Measurements from ENCODE around the gene HIBADH. TPM values are rescaled to one million over a fixed set of nuclear protein-coding genes. Genes with fewer than 3 reads are reported as not detected.
A peak's percentile ranks its signal among the peaks of the same experiment; 100 is the strongest.

The HIBADH gene
- total RNA-seq: 41.9 and 43.6 TPM in 2 replicates

DNA sequence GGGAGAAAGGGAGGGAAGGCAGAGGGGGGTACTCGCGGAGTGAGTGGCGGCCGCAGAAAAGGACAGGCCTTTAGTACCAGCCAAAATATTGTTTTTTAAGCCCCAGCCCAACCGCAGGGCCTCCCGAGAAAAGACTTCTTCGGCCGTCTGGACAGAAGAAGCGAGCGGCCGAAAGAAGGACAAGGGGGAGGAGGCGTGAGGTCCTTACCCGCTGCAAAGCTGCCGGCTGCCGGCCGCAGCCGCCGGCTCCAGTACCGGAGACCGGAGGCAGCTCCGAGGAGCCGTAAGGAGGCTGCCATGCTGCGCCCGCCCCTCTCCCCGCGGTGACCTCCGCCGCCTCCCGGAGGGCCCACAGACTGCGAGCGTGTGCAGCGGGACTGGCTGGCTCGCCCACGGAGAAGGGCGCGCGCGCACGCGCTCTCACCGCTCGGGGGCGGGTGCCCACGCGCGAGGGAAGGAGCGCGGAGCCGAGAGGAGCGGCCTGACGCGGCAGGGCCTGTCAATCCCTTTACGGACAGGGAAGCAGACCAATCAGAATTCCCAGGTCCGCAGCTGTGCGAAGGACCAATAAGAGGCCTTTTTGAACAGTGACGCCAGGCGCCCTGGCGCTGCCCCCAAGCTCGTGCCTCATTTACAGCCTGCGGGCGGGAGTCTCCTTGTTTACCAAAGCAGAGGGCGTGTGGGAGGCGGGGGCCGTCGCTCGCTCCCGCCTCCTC is at the start of gene HIBADH:
TSS of gene HIBADH (minus strand) at position 394 of the 716 bp plus-strand sequence. CDS start at position 299, 95 bp downstream.
- peak; percentile 99 for DNase-seq (ENCODE audit: low read depth, low spot score)

DNA sequence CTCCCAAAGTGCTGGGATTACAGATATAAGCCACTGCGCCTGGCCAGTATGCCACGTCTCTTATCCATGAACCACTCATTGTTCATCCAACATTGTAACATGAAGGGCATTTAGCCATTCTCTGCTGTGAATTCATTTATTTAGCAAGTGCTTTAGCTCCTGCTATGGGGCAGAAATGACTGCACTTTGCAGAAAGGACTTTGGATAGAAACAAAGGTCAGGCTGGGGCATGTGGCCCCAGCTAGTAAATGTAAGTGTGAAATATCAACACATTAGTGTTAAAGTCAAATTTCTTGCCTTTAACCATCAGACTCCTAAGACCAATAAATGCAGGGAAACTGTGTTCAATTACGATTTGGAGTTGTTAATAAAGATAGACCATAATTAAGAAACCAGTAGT is 49.5 kb upstream of the HIBADH start:
- no peak for DNase-seq (ENCODE audit: low read depth, low spot score)

GRCh38 chr7:27709137-27710075 is 46.7 kb upstream of the HIBADH start:
- no peak for DNase-seq (ENCODE audit: low read depth, low spot score)

DNA sequence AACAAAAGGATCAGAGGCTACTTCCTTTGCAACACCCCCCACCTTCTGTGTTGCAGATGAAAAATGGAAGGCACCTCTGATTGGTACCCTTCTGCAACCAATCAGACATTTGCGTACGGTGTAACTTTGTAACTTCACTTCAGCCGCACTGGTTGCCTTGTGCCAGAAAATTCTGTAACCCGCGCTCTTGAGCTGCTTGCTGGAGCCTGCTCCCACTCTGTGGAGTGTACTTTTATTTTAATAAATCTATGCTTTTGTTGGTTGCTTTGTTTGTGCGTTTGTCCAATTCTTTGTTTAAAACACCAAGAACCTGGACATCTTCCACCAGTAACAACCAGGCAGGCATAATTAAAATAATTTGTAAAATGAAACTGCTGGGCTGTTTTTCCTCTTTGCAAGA is 45.8 kb upstream of the HIBADH start:
- no peak for DNase-seq (ENCODE audit: low read depth, low spot score)

DNA sequence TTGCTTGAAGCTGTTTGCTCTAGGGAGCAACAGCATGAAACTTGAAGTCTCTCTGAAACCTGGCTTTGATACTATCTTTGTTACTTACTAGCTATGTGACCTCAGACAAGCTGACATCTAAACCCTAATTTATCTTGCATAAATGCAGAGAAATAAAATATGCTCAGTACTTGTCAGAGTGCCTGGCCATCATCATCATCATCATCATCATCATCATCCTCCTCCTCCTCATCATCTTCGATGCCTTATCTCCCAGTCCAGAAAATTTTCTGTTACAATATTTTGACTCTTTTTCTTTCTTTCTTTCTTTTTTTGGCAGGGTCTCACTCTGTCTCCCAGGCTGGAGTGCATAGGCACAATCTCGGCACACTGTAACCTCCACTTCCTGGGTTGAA is 42.5 kb upstream of the HIBADH start:
- no peak for DNase-seq (ENCODE audit: low read depth, low spot score)

- no peak for DNase-seq (ENCODE audit: low read depth, low spot score)
These were observed 41.9 kb upstream of the HIBADH start for GRCh38 chr7:27704422-27705199.

- DNase-seq (ENCODE audit: low read depth, low spot score): no peak
These were observed 40.5 kb upstream of the HIBADH start for GRCh38 chr7:27703181-27703580.

- no peak for DNase-seq (ENCODE audit: low read depth, low spot score)
These were observed 37.8 kb upstream of the HIBADH start for GRCh38 chr7:27700501-27700900.

- DNase-seq (ENCODE audit: low read depth, low spot score): no peak
These were observed 37.1 kb upstream of the HIBADH start for GRCh38 chr7:27699751-27700150.

DNA sequence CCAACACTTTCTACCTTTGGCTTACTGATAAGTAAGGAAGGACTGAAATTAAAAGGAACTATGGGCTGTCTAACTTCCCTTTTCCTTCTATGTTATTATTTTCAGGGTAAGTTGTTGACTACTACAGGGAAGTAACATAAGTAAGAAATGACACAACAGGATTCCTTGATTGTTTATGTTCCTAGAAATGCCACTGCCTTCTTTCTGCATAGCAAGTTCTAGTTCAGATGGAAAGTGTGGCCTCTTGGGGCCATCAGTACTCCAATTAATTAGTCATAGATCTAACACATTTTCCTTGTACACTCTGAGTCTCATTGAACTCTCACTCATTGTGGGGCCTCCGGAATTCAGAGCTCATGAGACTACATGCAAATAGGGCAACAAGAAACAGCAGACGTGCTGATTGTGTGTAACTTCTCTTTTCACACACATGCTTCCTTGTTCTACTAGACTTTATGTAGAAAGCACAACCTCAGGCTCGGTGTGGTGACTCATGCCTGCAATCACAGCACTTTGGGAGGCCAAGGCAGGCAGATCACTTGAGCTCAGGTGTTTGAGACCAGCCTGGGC is 35.3 kb upstream of the HIBADH start:
- no peak for DNase-seq (ENCODE audit: low read depth, low spot score)

DNA sequence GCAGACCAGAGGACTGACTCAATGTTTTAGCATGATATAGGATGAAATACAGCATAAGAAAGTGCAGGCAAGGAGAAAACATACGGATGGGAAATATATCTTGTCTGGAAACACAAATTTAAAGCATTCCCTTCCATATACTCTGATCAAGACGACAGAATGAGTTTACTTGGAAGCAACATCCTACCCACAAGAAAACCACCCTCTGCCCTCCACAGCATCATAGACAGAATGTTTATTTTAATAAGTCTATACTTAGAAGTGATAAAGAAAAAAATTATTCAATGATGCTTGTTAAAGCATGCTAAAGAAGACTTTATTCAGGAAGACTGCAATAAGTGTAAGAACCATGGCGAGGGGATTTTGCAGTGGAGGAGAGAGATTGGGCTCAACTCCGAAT is 32.4 kb upstream of the HIBADH start:
- DNase-seq (ENCODE audit: low read depth, low spot score): no peak

- no peak for DNase-seq (ENCODE audit: low read depth, low spot score)
These were observed 31.1 kb upstream of the HIBADH start for GRCh38 chr7:27693794-27694193.

- no peak for DNase-seq (ENCODE audit: low read depth, low spot score)
These were observed 28.0 kb upstream of the HIBADH start for GRCh38 chr7:27690649-27691048.

DNA sequence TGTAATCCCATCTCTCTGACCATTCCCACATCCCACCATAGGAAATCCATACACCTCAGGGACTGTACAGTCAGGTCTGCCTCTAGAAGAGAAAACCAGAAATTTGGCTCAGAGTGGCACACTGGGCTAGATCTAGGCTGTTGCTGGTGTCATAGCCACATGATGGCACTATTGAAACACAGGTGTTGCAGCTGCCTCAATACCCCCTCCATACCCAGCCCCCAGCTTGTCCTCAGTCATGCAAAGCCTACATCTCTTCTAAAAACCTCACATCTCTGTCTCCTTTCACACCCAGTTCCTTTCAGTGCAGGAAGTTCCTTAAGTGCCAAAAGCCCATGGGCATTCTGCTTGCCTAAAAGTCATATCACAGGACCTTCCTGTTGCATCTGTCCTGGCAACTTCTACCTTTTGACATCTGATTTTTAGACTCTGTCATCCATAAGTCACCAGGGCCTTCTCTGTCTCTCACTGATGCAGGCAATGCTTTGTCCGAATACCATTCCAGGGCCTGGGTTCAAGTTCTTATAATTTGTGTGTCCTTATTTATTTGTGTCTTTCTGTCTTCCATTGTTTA is 27.0 kb upstream of the HIBADH start:
- no peak for DNase-seq (ENCODE audit: low read depth, low spot score)

- DNase-seq (ENCODE audit: low read depth, low spot score): no peak
These were observed 26.5 kb upstream of the HIBADH start for GRCh38 chr7:27689150-27689549.

DNA sequence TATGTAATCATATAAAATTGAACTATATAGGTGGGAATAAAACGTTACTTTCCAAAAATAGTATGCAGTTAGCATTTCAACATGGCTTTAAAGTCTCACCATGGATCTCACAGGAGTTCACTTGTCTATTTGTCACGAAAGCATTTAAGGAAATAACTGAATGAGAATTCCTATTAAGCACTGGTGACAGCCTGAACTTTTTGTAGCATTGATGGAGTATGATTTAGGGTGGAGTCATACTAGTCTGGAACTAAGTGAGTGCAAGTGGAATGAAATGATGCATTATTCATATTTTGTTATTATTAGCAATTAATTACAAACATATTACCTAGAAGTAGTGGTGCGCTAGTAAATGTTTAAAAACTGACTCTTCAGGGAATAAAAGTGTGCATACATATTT is 26.0 kb upstream of the HIBADH start:
- no peak for DNase-seq (ENCODE audit: low read depth, low spot score)

- no peak for DNase-seq (ENCODE audit: low read depth, low spot score)
These were observed 25.4 kb upstream of the HIBADH start for GRCh38 chr7:27688056-27688455.

DNA sequence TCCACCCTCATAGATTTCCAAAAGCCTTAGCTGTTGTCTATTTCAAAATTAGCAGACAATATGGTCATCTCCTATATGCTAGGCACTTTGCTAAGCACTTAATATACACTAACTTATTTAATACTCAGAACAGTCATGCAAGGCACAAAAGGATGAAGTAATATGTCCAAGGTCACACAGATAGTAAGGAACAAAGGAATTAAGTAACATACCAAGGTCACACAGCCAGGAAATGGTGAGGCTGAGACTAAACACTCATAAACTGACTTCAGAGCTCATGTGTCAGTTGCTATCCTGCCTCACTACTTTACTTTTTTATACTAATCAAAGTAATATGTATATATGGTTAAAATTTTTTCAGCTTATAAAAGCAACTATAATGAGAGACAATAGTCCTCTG is 23.6 kb upstream of the HIBADH start:
- no peak for DNase-seq (ENCODE audit: low read depth, low spot score)

GRCh38 chr7:27685893-27686292 is 23.2 kb upstream of the HIBADH start:
- DNase-seq (ENCODE audit: low read depth, low spot score): no peak

GRCh38 chr7:27685209-27685608 is 22.5 kb upstream of the HIBADH start:
- no peak for DNase-seq (ENCODE audit: low read depth, low spot score)

DNA sequence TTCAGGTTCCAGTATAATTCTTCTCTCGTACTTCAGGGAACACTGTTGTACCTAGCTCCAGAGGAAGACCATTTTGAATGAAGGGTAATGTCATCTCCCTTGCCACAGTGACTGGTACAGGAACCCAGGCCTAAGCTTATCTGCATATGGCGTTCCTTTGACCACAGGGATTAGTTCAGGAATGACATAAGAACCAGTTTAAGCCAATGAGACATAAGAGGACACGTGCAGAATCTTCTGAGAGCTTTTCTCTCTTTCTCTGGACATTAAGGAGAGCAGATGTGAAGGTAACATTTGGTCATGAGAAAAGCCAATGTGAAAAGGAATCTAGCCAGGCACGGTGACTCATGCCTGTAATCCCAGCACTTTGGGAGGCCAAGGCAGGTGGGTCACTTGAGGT is 21.8 kb upstream of the HIBADH start:
- DNase-seq (ENCODE audit: low read depth, low spot score): no peak
